CD8-positive, alpha-beta memory T cell (primary cell): Measurements from ENCODE around the gene KRTAP10-11. TPM values are rescaled to one million over a fixed set of nuclear protein-coding genes. Genes with fewer than 3 reads are reported as not detected.

Experiments used
- CTCF ChIA-PET: fragments of 350-600 bp; sonication (Branson Sonifier 250); formaldehyde crosslinking; loops from one replicate; lab custom pipeline; 2021; ENCODE audit warnings: antibody characterized with exemption; lab: Charles Lee
- POLR2A ChIA-PET: fragments of 350-600 bp; sonication (Branson Sonifier 250); formaldehyde crosslinking; loops from one replicate; lab custom pipeline; 2021; ENCODE audit warnings: antibody characterized with exemption; lab: Charles Lee
- DNase-seq, 5 donors: peaks; one replicate each; pipeline versions ENCODE4 v3.0.0 to v3.0.0-alpha.2; 2020 to 2022; ENCODE audit warnings: mixed read lengths in 1 of 5
- H3K27ac ChIP-seq: one replicate; pipeline ENCODE4 v1.7.0; 2013; ENCODE audit warnings: low read depth, mild to moderate bottlenecking, low read length, moderate library complexity
- H3K27me3 ChIP-seq: 2 replicates; pipeline ENCODE4 v1.7.0; 2013; ENCODE audit warnings: low read length, mild to moderate bottlenecking; ENCODE audit not compliant: insufficient read depth, poor library complexity, severe bottlenecking
- H3K36me3 ChIP-seq: 2 replicates; pipeline ENCODE4 v1.7.0; 2013; ENCODE audit warnings: mild to moderate bottlenecking, low read length, moderate library complexity; ENCODE audit not compliant: insufficient read depth
- H3K4me1 ChIP-seq: 2 replicates; pipeline ENCODE4 v1.7.0; 2013; ENCODE audit warnings: mild to moderate bottlenecking, low read length, moderate library complexity; ENCODE audit not compliant: insufficient read depth
- H3K4me3 ChIP-seq: 2 replicates; pipeline ENCODE4 v1.7.0; 2013; ENCODE audit warnings: mild to moderate bottlenecking, low read length
- H3K9me3 ChIP-seq: 2 replicates; pipeline ENCODE4 v1.7.0; 2013; ENCODE audit warnings: mild to moderate bottlenecking, low read length
- H3K27ac Mint-ChIP-seq, 8 donors: one replicate each; pipeline ENCODE4 v1.8.0; 2020 to 2021; ENCODE audit warnings: mixed read lengths in 8 of 8, mild to moderate bottlenecking in 6 of 8, inconsistent platforms in 3 of 8, moderate library complexity in 3 of 8
- H3K27me3 Mint-ChIP-seq, 2 donors: one replicate each; pipeline ENCODE4 v1.8.0; 2020 to 2021; ENCODE audit warnings: mixed read lengths in 2 of 2, mild to moderate bottlenecking in 1 of 2, moderate library complexity in 1 of 2
- H3K36me3 Mint-ChIP-seq, 3 donors: one replicate each; pipeline ENCODE4 v1.8.0; 2020 to 2021; ENCODE audit warnings: mixed read lengths in 3 of 3, inconsistent platforms in 1 of 3, mild to moderate bottlenecking in 1 of 3
- H3K4me1 Mint-ChIP-seq, 3 donors: one replicate each; pipeline ENCODE4 v1.8.0; 2020 to 2021; ENCODE audit warnings: mixed read lengths in 3 of 3, inconsistent platforms in 1 of 3, mild to moderate bottlenecking in 1 of 3
- H3K4me3 Mint-ChIP-seq, 7 donors: one replicate each; pipeline ENCODE4 v1.8.0; 2020 to 2021; ENCODE audit warnings: mixed read lengths in 7 of 7, mild to moderate bottlenecking in 6 of 7, moderate library complexity in 4 of 7, inconsistent platforms in 2 of 7
- H3K9me3 Mint-ChIP-seq, 5 donors: one replicate each; pipeline ENCODE4 v1.8.0; 2020 to 2022; ENCODE audit warnings: mixed read lengths in 5 of 5, mild to moderate bottlenecking in 3 of 5, moderate library complexity in 2 of 5, inconsistent platforms in 1 of 5
- polyA plus RNA-seq: library from polyadenylated mRNA; unstranded; fragments of 300-500 nt; fragmentation: Illumina TruSeq; gene quantifications from one replicate; pipeline ENCODE4 v1.2.3, GENCODE V29; 2021
- total RNA-seq, 2 experiments: library from RNA; stranded (reverse); gene quantifications; one replicate each; pipeline ENCODE4 v1.2.3, GENCODE V29; 2021

The KRTAP10-11 gene
- total and polyA plus RNA-seq, 3 experiments from 2014 or later = not detected

DNA sequence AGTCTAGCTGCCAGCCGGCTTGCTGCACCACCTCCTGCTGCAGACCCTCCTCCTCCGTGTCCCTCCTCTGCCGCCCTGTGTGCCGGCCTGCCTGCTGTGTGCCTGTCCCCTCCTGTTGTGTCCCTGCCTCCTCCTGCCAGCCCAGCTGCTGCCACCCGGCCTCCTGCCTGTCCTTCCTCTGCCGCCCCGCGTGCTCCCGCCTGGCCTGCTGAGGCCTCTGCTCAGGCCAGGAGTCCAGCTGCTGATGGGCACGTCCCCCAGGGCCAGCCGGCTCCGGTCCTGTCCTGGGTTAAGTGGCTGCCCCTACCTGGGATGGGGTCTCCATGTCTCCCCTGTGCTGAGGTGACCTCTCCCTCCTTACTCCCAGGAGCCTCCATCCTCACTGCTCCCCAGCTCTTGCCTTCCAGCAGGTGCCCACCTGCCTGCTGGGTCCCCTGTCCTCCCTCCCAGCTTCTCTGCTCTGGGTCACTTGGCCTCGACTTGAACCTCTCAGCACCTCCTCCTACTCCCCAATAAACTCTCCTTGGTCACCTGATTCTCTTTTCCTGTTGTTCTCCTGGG is 33.5 kb upstream of the KRTAP10-11 start:
- POLR2A ChIA-PET = no interaction called here
- no peak overlapping the region for H3K27ac ChIP-seq
- Mint-ChIP-seq H3K27me3 (peaks cover 0 to 5% of the 10 kb centered on the region in 2 donors), H3K36me3 (peaks cover 1 to 20% (median 2%) of the 10 kb centered on the region in 3 donors), H3K4me1 (peaks cover 16 to 27% (median 26%) of the 10 kb centered on the region in 3 donors), H3K9me3 (peaks cover 15 to 28% (median 24%) of the 10 kb centered on the region in 5 donors), H3K27ac (peak overlapping the region in 1 of 8 donors; percentile 57), H3K4me3 (no peak overlapping the region)
- H3K4me3 ChIP-seq = no peak overlapping the region
- H3K4me1 ChIP-seq = peaks cover 23% of the 10 kb centered on the region
- DNase-seq = no peak
- peaks cover 1% of the 10 kb centered on the region for H3K27me3 ChIP-seq
- CTCF ChIA-PET = no interaction called here
- H3K36me3 ChIP-seq = no peaks in the 10 kb centered on the region
- peaks cover 4% of the 10 kb centered on the region for H3K9me3 ChIP-seq

DNA sequence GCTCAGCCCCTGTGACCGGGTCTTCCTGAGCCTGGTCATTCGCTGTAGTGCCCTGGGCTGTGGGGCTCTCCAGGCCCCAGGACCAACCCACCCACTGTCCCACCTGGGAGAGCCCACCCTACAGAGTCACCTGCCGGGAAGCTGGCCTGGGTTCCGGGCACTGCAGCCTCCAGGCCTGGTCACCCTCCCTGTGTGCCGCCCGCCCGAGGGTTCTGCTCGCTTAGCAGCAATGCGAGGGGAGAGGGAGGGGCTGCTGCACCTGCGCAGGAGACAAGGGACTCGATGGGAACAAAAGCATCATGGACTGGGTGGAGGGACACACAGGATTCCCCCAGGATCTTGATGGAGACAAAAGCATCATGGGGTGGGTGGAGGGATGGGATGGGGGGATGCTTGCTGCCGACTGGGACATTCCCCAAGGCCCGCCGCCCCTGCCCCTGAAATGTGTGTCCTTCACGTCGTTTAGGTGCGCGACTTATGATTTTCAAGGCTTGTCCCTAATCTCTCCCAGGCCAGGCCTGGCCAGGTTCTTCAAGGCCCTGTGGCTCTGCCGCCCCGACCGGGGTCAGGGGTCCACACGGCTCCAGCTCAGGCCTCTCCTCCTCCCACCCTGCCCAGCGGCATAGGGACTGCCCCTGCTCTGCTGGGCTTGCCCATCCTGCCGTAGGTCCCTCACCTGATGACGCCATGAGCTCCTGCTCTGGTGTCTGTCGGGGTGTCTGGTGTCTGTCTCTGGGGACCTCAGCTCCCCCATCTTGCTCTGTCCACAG is 32.6 kb upstream of the KRTAP10-11 start:
- peaks cover 4% of the 10 kb centered on the region for H3K9me3 ChIP-seq
- ChIA-PET POLR2A (no interaction called here), CTCF (no interaction called here)
- no peaks in the 10 kb centered on the region for H3K36me3 ChIP-seq
- Mint-ChIP-seq H3K4me3 (no peak overlapping the region), H3K27ac (no peak overlapping the region), H3K36me3 (peaks cover 2 to 20% (median 3%) of the 10 kb centered on the region in 3 donors), H3K9me3 (peaks cover 15 to 28% (median 24%) of the 10 kb centered on the region in 5 donors), H3K27me3 (peaks cover 0 to 2% of the 10 kb centered on the region in 2 donors), H3K4me1 (peaks cover 23 to 36% (median 34%) of the 10 kb centered on the region in 3 donors)
- DNase-seq = no peak
- no peak overlapping the region for H3K27ac ChIP-seq
- H3K27me3 ChIP-seq = no peaks in the 10 kb centered on the region
- H3K4me3 ChIP-seq = no peak overlapping the region
- peaks cover 31% of the 10 kb centered on the region for H3K4me1 ChIP-seq

GRCh38 chr21:44614161-44614631 is 32.0 kb upstream of the KRTAP10-11 start:
- H3K4me1 ChIP-seq = peaks cover 37% of the 10 kb centered on the region
- H3K9me3 ChIP-seq = peaks cover 4% of the 10 kb centered on the region
- H3K36me3 ChIP-seq = no peaks in the 10 kb centered on the region
- Mint-ChIP-seq H3K4me1 (peaks cover 29 to 42% (median 40%) of the 10 kb centered on the region in 3 donors), H3K36me3 (peaks cover 3 to 20% (median 6%) of the 10 kb centered on the region in 3 donors), H3K4me3 (no peak overlapping the region), H3K27ac (no peak overlapping the region), H3K27me3 (peaks cover 0 to 2% of the 10 kb centered on the region in 2 donors), H3K9me3 (peaks cover 12 to 28% (median 24%) of the 10 kb centered on the region in 5 donors)
- ChIA-PET POLR2A (no interaction called here), CTCF (no interaction called here)
- H3K27me3 ChIP-seq = no peaks in the 10 kb centered on the region
- no peak overlapping the region for H3K27ac ChIP-seq
- H3K4me3 ChIP-seq = no peak overlapping the region
- DNase-seq = no peak

DNA sequence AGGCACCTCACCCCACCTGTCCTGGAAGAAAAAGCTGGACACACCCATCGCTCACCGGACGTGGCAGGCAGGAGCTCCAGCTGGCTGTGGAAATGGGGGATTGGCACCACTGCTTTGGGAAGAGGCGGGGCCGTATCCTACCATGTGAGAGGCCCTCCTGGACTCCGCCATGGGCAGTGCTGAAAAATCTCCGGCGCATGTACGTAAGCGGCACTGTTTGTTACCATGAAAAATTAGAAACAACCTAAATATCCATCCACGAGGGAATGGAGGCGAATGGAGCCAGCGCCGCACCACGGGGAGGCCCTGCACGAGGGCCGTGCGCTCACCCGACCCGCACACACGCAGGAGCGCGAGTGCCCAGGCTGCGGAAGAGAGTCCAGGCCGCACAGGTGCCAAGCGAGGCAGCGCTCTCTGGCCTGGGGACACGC is 31.2 kb upstream of the KRTAP10-11 start:
- CTCF ChIA-PET = no interaction called here

DNA sequence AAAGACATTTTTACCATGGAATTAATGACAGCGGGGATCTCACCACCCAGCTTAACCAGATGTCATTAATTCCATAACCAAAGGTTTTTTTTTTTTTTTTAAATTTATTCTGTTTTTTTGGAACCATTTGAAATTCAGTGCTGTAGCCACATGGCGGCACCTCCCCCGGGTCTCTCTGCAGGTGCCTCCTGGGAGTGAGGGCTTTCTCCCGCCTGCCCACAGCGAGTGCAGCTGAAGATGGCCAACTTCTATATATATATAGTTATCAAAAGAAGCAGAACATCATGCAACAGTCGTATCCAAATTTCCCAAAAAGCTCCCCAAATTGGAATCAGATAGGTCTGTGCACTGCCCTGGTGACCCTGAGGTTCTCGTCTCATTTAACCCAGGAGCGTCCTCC is 30.7 kb upstream of the KRTAP10-11 start:
- H3K27ac ChIP-seq = no peak overlapping the region
- peaks cover 47% of the 10 kb centered on the region for H3K4me1 ChIP-seq
- CTCF ChIA-PET = no interaction called here

More for the DNA sequence above, 31.2 kb upstream of the KRTAP10-11 start:
- DNase-seq = no peak
- POLR2A ChIA-PET = no interaction called here
- H3K4me1 ChIP-seq = peaks cover 45% of the 10 kb centered on the region
- H3K36me3 ChIP-seq = no peaks in the 10 kb centered on the region
- H3K27me3 Mint-ChIP-seq = peaks cover 0 to 2% of the 10 kb centered on the region in 2 donors
- H3K27ac Mint-ChIP-seq = no peak overlapping the region
- peaks cover 8 to 20% (median 13%) of the 10 kb centered on the region in 3 donors for H3K36me3 Mint-ChIP-seq
- H3K9me3 Mint-ChIP-seq = peaks cover 11 to 28% (median 24%) of the 10 kb centered on the region in 5 donors
- H3K4me3 ChIP-seq = no peak overlapping the region
- H3K4me3 Mint-ChIP-seq = no peak overlapping the region
- H3K27me3 ChIP-seq = no peaks in the 10 kb centered on the region
- no peak overlapping the region for H3K27ac ChIP-seq
- H3K9me3 ChIP-seq = peaks cover 4% of the 10 kb centered on the region
- H3K4me1 Mint-ChIP-seq = peaks cover 37 to 50% (median 48%) of the 10 kb centered on the region in 3 donors

GRCh38 chr21:44615911-44616590 is 30.2 kb upstream of the KRTAP10-11 start:
- Mint-ChIP-seq H3K4me3 (peak overlapping the region in 1 of 7 donors; percentile 72), H3K4me1 (peaks cover 42 to 59% (median 54%) of the 10 kb centered on the region in 3 donors), H3K9me3 (peaks cover 18 to 29% (median 26%) of the 10 kb centered on the region in 5 donors), H3K36me3 (peaks cover 10 to 26% (median 20%) of the 10 kb centered on the region in 3 donors), H3K27ac (peak overlapping the region in 5 of 8 donors; percentile 17 to 75 (median 45)), H3K27me3 (peaks cover 0 to 2% of the 10 kb centered on the region in 2 donors)
- DNase-seq = peak in 1 of 5 donors; percentile 18
- ChIA-PET POLR2A (no interaction called here), CTCF (no interaction called here)
- H3K4me1 ChIP-seq = peaks cover 47% of the 10 kb centered on the region
- H3K27ac ChIP-seq = no peak overlapping the region
- H3K4me3 ChIP-seq = no peak overlapping the region
- H3K27me3 ChIP-seq = no peaks in the 10 kb centered on the region
- peaks cover 4% of the 10 kb centered on the region for H3K9me3 ChIP-seq
- H3K36me3 ChIP-seq = no peaks in the 10 kb centered on the region

More for the DNA sequence above, 30.7 kb upstream of the KRTAP10-11 start:
- H3K9me3 ChIP-seq = peaks cover 4% of the 10 kb centered on the region
- peaks cover 40 to 55% (median 51%) of the 10 kb centered on the region in 3 donors for H3K4me1 Mint-ChIP-seq
- no peak for DNase-seq
- H3K27me3 Mint-ChIP-seq = peaks cover 0 to 2% of the 10 kb centered on the region in 2 donors
- H3K4me3 ChIP-seq = no peak overlapping the region
- POLR2A ChIA-PET = no interaction called here
- H3K4me3 Mint-ChIP-seq = no peak overlapping the region
- H3K27me3 ChIP-seq = no peaks in the 10 kb centered on the region
- H3K9me3 Mint-ChIP-seq = peaks cover 13 to 27% (median 25%) of the 10 kb centered on the region in 5 donors
- H3K36me3 Mint-ChIP-seq = peaks cover 9 to 24% (median 16%) of the 10 kb centered on the region in 3 donors
- peak overlapping the region in 2 of 8 donors; percentile 17 to 75 for H3K27ac Mint-ChIP-seq
- no peaks in the 10 kb centered on the region for H3K36me3 ChIP-seq

GRCh38 chr21:44616591-44616926 is 29.7 kb upstream of the KRTAP10-11 start:
- no peaks in the 10 kb centered on the region for H3K36me3 ChIP-seq
- H3K9me3 ChIP-seq = peaks cover 3% of the 10 kb centered on the region
- Mint-ChIP-seq H3K9me3 (peaks cover 18 to 26% (median 22%) of the 10 kb centered on the region in 5 donors), H3K4me1 (peaks cover 42 to 59% (median 54%) of the 10 kb centered on the region in 3 donors), H3K4me3 (no peak overlapping the region), H3K36me3 (peaks cover 10 to 22% (median 17%) of the 10 kb centered on the region in 3 donors), H3K27me3 (peaks cover 0 to 2% of the 10 kb centered on the region in 2 donors), H3K27ac (peak overlapping the region in 2 of 8 donors; percentile 24 to 66)
- peaks cover 47% of the 10 kb centered on the region for H3K4me1 ChIP-seq
- POLR2A ChIA-PET = no interaction called here
- no peak overlapping the region for H3K27ac ChIP-seq
- no peak overlapping the region for H3K4me3 ChIP-seq
- CTCF ChIA-PET = no interaction called here
- DNase-seq = no peak
- H3K27me3 ChIP-seq = no peaks in the 10 kb centered on the region
